GM23338 (cell line): ENCODE results near the gene IQSEC3. TPM values are rescaled to one million over a fixed set of nuclear protein-coding genes. Genes with fewer than 3 reads are reported as not detected.

Experiments
- ATAC-seq: fragments of 200-7000 bp; cut with Tn5 transposase; 3 replicates; pipeline ENCODE4 v1.9.1; 2020
- DNase-seq: peaks from one replicate; pipeline ENCODE4 v3.0.0-alpha.2; 2015; ENCODE audit warnings: low spot score
- H2AFZ ChIP-seq: fragments of 200-600 bp; sonication (generic); 2 replicates; pipeline ENCODE4 v1.8.0; 2016; ENCODE audit warnings: antibody characterized with exemption, mild to moderate bottlenecking, moderate library complexity
- H3F3A ChIP-seq: fragments of 200-600 bp; sonication (generic); replicated peaks from 2 replicates; pipeline ENCODE4 v1.8.0; 2017; ENCODE audit warnings: antibody characterized with exemption, mixed run types, low read depth
- H3K27ac ChIP-seq: fragments of 200-600 bp; sonication (generic); 2 replicates; pipeline ENCODE4 v1.6.1; 2016; ENCODE audit warnings: low read depth
- H3K27me3 ChIP-seq: fragments of 200-600 bp; sonication (generic); 2 replicates; pipeline ENCODE4 v1.8.0; 2016; ENCODE audit warnings: mild to moderate bottlenecking, mixed run types, moderate library complexity; ENCODE audit not compliant: insufficient read depth
- H3K36me3 ChIP-seq: fragments of 200-600 bp; sonication (generic); 2 replicates; pipeline ENCODE4 v1.8.0; 2016; ENCODE audit warnings: mild to moderate bottlenecking; ENCODE audit not compliant: insufficient read depth
- H3K4me1 ChIP-seq: fragments of 200-600 bp; sonication (generic); 2 replicates; pipeline ENCODE4 v1.8.0; 2016; ENCODE audit warnings: mild to moderate bottlenecking, moderate library complexity; ENCODE audit not compliant: insufficient read depth
- H3K4me2 ChIP-seq: fragments of 200-600 bp; sonication (generic); 2 replicates; pipeline ENCODE4 v1.7.1; 2017; ENCODE audit warnings: mixed run types
- H3K4me3 ChIP-seq: fragments of 200-600 bp; sonication (generic); 2 replicates; pipeline ENCODE4 v1.6.1; 2016; ENCODE audit warnings: mixed run types
- H3K79me2 ChIP-seq: fragments of 200-600 bp; sonication (generic); replicated peaks from 2 replicates; pipeline ENCODE4 v1.8.0; 2017; ENCODE audit warnings: mild to moderate bottlenecking; ENCODE audit not compliant: insufficient read depth
- H3K9me2 ChIP-seq: fragments of 200-600 bp; sonication (generic); 2 replicates; pipeline ENCODE4 v1.8.0; 2017; ENCODE audit not compliant: insufficient read depth
- H4K20me1 ChIP-seq: fragments of 200-600 bp; sonication (generic); replicated peaks from 2 replicates; pipeline ENCODE4 v1.8.0; 2017; ENCODE audit warnings: mild to moderate bottlenecking; ENCODE audit not compliant: insufficient read depth
- H3K27ac Mint-ChIP-seq: 2 replicates; pipeline ENCODE4 v1.8.0; 2020; ENCODE audit warnings: inconsistent platforms, mild to moderate bottlenecking, moderate library complexity, mixed read lengths
- H3K27me3 Mint-ChIP-seq: 3 replicates; pipeline ENCODE4 v1.8.0; 2022; ENCODE audit warnings: low read depth, mild to moderate bottlenecking, moderate library complexity, mixed read lengths, inconsistent platforms; ENCODE audit not compliant: insufficient read depth, poor library complexity
- H3K36me3 Mint-ChIP-seq: 3 replicates; pipeline ENCODE4 v1.8.0; 2021; ENCODE audit warnings: low read depth, mild to moderate bottlenecking, inconsistent platforms, moderate library complexity, mixed read lengths
- H3K4me1 Mint-ChIP-seq: 3 replicates; pipeline ENCODE4 v1.8.0; 2020; ENCODE audit warnings: mild to moderate bottlenecking, inconsistent platforms, mixed read lengths
- H3K4me3 Mint-ChIP-seq: 3 replicates; pipeline ENCODE4 v1.8.0; 2021; ENCODE audit warnings: moderate library complexity, mild to moderate bottlenecking, inconsistent platforms, mixed read lengths
- H3K9me3 Mint-ChIP-seq: 3 replicates; pipeline ENCODE4 v1.8.0; 2020; ENCODE audit warnings: moderate library complexity, mild to moderate bottlenecking, inconsistent platforms, mixed read lengths
- CREB1 ChIP-seq: fragments of 250-450 bp; sonication (Bioruptor Pico); IDR thresholded peaks from 2 replicates; pipeline ENCODE4 v1.5.0; 2020; ENCODE audit warnings: low read depth, mild to moderate bottlenecking, moderate library complexity
- CTCF ChIP-seq, 2 experiments: fragments of 200-600 bp in 1 of 2; sonication (generic) in 1 of 2; conservative IDR thresholded peaks; 2 replicates each; pipeline versions ENCODE4 v1.5.1 to v1.6.1; 2016 to 2017; ENCODE audit warnings: antibody characterized with exemption in 2 of 2, low read depth in 2 of 2, mild to moderate bottlenecking in 2 of 2, moderate library complexity in 1 of 2
- EZH2 ChIP-seq: fragments of 200-600 bp; sonication (generic); IDR thresholded peaks from one replicate; pipeline ENCODE4 v1.8.0; 2017; ENCODE audit warnings: antibody characterized with exemption, mild to moderate bottlenecking, low read depth; ENCODE audit not compliant: unreplicated experiment
- EZH2phosphoT487 ChIP-seq: fragments of 200-600 bp; sonication (generic); IDR thresholded peaks from one replicate; pipeline ENCODE4 v1.8.1; 2018; ENCODE audit warnings: antibody characterized with exemption; ENCODE audit not compliant: unreplicated experiment
- NANOG ChIP-seq: IDR thresholded peaks from 2 replicates; pipeline ENCODE4 v1.6.1; 2016; ENCODE audit warnings: antibody characterized with exemption, borderline replicate concordance
- POLR2AphosphoS5 ChIP-seq: IDR thresholded peaks from 2 replicates; pipeline ENCODE4 v1.6.1; 2016; ENCODE audit warnings: antibody characterized with exemption, low read depth
- STAT1 ChIP-seq: IDR thresholded peaks from one replicate; pipeline ENCODE4 v1.6.1; 2016; ENCODE audit warnings: antibody characterized with exemption; ENCODE audit not compliant: unreplicated experiment
- ZNF331 ChIP-seq: fragments of 250-450 bp; sonication (Bioruptor Pico); IDR thresholded peaks from 2 replicates; pipeline ENCODE4 v1.5.0; 2020; ENCODE audit warnings: low read depth, mild to moderate bottlenecking, moderate library complexity
- polyA plus RNA-seq: library from polyadenylated mRNA; unstranded; fragments of >200 nt; fragmentation: Nextera tagmentation; extraction: Ambion mirVana; gene quantifications from 2 replicates; pipeline ENCODE4 v1.2.1, GENCODE V29; 2016
- total RNA-seq: library from RNA; depleted of rRNA; stranded (reverse); fragments of >200 nt; shearing (Covaris generic); gene quantifications from 2 replicates; pipeline ENCODE4 v1.2.3, GENCODE V29; 2014
- TF ChIP-seq, protein P1 (sequence below): IDR thresholded peaks from 2 replicates; pipeline ENCODE4 v1.6.1; 2016; ENCODE audit warnings: antibody characterized with exemption
- TF ChIP-seq, protein P2 (sequence below): IDR thresholded peaks from one replicate; pipeline ENCODE4 v1.6.1; 2018; ENCODE audit warnings: antibody characterized with exemption; ENCODE audit not compliant: unreplicated experiment

IQSEC3 gene
- total and polyA plus RNA-seq, 2 experiments from 2014 or later: 2.1 to 3.6 TPM

GRCh38 chr12:202081-202731 lies 135.6 kb downstream of the IQSEC3 start:
- no peak overlapping the region for H3K27ac Mint-ChIP-seq
- Histone ChIP-seq H3F3A (0 out of 2 replicates have a peak, but pooled peaks cover 3% of the 10 kb centered on the region), H3K36me3 (no peaks in the 10 kb centered on the region), H4K20me1 (no peaks in the 10 kb centered on the region; the same call in 1 of the 2 replicates), H2AFZ (peak overlapping the region; percentile 9; the same call in 1 of the 2 replicates), H3K27ac (no peak overlapping the region), H3K4me3 (peak overlapping the region; percentile 44), H3K4me1 (peaks cover 38% of the 10 kb centered on the region), H3K79me2 (no peaks in the 10 kb centered on the region), H3K9me2 (no peaks in the 10 kb centered on the region), H3K27me3 (peaks cover 51% of the 10 kb centered on the region), H3K4me2 (peak overlapping the region; percentile 66)
- ATAC-seq: peak; percentile 56
- peaks cover 35% of the 10 kb centered on the region for H3K27me3 Mint-ChIP-seq
- H3K36me3 Mint-ChIP-seq: no peaks in the 10 kb centered on the region
- TF ChIP-seq CTCF (conservative IDR thresholded peaks at IDR 0.05; ENCODE audit: low read depth in 2 of 2) (0 out of 4 replicates have a peak, but pooled peaks of 1 of the 2 experiments have one; percentile 9), EZH2phosphoT487 (no peak)
- H3K9me3 Mint-ChIP-seq: peaks cover 7% of the 10 kb centered on the region; the same call in 2 of the 3 replicates
- H3K4me3 Mint-ChIP-seq: peak overlapping the region; percentile 63
- DNase-seq: peak; percentile 82
- peaks cover 23% of the 10 kb centered on the region for H3K4me1 Mint-ChIP-seq

- Mint-ChIP-seq H3K4me1 (peaks cover 23% of the 10 kb centered on the region), H3K9me3 (peaks cover 4% of the 10 kb centered on the region; the same call in 1 of the 3 replicates), H3K27me3 (peaks cover 33% of the 10 kb centered on the region), H3K4me3 (peak overlapping the region; percentile 63; the same call in 2 of the 3 replicates), H3K36me3 (no peaks in the 10 kb centered on the region), H3K27ac (no peak overlapping the region)
- H3K27ac ChIP-seq: no peak overlapping the region
- H3K27me3 ChIP-seq: peaks cover 51% of the 10 kb centered on the region
- H3K4me3 ChIP-seq: peak overlapping the region; percentile 75
- no peaks in the 10 kb centered on the region for H3K36me3 ChIP-seq
- DNase-seq (no peak), ATAC-seq (no peak)
- H3F3A ChIP-seq: 0 out of 2 replicates have a peak, but pooled peaks cover 3% of the 10 kb centered on the region
- no peaks in the 10 kb centered on the region for H3K9me2 ChIP-seq
- H2AFZ ChIP-seq: peak overlapping the region; percentile 98
- peak overlapping the region; percentile 91 for H3K4me2 ChIP-seq
- no peaks in the 10 kb centered on the region; the same call in 1 of the 2 replicates for H4K20me1 ChIP-seq
- H3K4me1 ChIP-seq: peaks cover 38% of the 10 kb centered on the region
- no peaks in the 10 kb centered on the region for H3K79me2 ChIP-seq
- TF ChIP-seq, protein P1, sequence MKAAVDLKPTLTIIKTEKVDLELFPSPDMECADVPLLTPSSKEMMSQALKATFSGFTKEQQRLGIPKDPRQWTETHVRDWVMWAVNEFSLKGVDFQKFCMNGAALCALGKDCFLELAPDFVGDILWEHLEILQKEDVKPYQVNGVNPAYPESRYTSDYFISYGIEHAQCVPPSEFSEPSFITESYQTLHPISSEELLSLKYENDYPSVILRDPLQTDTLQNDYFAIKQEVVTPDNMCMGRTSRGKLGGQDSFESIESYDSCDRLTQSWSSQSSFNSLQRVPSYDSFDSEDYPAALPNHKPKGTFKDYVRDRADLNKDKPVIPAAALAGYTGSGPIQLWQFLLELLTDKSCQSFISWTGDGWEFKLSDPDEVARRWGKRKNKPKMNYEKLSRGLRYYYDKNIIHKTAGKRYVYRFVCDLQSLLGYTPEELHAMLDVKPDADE: no peak
- no peak for TF ChIP-seq NANOG
- no peak for TF ChIP-seq POLR2AphosphoS5
- TF ChIP-seq, protein P2, sequence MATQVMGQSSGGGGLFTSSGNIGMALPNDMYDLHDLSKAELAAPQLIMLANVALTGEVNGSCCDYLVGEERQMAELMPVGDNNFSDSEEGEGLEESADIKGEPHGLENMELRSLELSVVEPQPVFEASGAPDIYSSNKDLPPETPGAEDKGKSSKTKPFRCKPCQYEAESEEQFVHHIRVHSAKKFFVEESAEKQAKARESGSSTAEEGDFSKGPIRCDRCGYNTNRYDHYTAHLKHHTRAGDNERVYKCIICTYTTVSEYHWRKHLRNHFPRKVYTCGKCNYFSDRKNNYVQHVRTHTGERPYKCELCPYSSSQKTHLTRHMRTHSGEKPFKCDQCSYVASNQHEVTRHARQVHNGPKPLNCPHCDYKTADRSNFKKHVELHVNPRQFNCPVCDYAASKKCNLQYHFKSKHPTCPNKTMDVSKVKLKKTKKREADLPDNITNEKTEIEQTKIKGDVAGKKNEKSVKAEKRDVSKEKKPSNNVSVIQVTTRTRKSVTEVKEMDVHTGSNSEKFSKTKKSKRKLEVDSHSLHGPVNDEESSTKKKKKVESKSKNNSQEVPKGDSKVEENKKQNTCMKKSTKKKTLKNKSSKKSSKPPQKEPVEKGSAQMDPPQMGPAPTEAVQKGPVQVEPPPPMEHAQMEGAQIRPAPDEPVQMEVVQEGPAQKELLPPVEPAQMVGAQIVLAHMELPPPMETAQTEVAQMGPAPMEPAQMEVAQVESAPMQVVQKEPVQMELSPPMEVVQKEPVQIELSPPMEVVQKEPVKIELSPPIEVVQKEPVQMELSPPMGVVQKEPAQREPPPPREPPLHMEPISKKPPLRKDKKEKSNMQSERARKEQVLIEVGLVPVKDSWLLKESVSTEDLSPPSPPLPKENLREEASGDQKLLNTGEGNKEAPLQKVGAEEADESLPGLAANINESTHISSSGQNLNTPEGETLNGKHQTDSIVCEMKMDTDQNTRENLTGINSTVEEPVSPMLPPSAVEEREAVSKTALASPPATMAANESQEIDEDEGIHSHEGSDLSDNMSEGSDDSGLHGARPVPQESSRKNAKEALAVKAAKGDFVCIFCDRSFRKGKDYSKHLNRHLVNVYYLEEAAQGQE: no peak
- TF ChIP-seq EZH2: no peak
- no peak for TF ChIP-seq STAT1
- no peak for TF ChIP-seq CTCF (conservative IDR thresholded peaks at IDR 0.05; ENCODE audit: low read depth in 2 of 2)
- no peak for TF ChIP-seq CREB1
- no peak for TF ChIP-seq ZNF331 (CRISPR knock-in tag)
- TF ChIP-seq EZH2phosphoT487: no peak
Observed at GRCh38 chr12:203074-203461, 136.5 kb downstream of the IQSEC3 start.
